B cell (primary cell): ENCODE data around the gene RBBP7. TPM values are rescaled to one million over a fixed set of nuclear protein-coding genes. Genes with fewer than 3 reads are reported as not detected.

Source experiments
- ATAC-seq: fragments of 200-7000 bp; cut with Tn5 transposase; one replicate; pipeline ENCODE4 v1.10.0; 2021; ENCODE audit warnings: low read depth, mild to moderate bottlenecking, moderate number of reproducible peaks, moderate library complexity
- CTCF ChIA-PET: fragments of 350-600 bp; sonication (Branson Sonifier 250); formaldehyde crosslinking; loops from one replicate; lab custom pipeline; 2021; ENCODE audit warnings: antibody characterized with exemption, inconsistent platforms; lab: Charles Lee
- POLR2A ChIA-PET: fragments of 350-600 bp; sonication (Branson Sonifier 250); formaldehyde crosslinking; loops from one replicate; lab custom pipeline; 2021; ENCODE audit warnings: antibody characterized with exemption; lab: Charles Lee
- DNase-seq: peaks from one replicate; pipeline ENCODE4 v3.0.0; 2013
- H2AFZ ChIP-seq: 2 replicates; pipeline ENCODE4 v1.6.1; 2012; ENCODE audit warnings: mild to moderate bottlenecking, low read depth, low read length; ENCODE audit not compliant: insufficient read depth, poor library complexity, severe bottlenecking
- H3K27ac ChIP-seq, 2 donors: 1 replicate in 1 of 2; 2 replicates in 1 of 2; pipeline ENCODE4 v1.5.1; 2012 to 2013; ENCODE audit warnings: low read length in 2 of 2, mild to moderate bottlenecking in 2 of 2, moderate library complexity in 1 of 2
- H3K27me3 ChIP-seq, 4 experiments: fragments of 200-600 bp in 1 of 4; sonication (generic) in 1 of 4; replicated peaks in 1 of 4; 1 replicate in 2 of 4; 2 replicates in 2 of 4; pipeline versions ENCODE4 v1.6.1 to v1.7.0; 2013 to 2016; ENCODE audit warnings: low read length in 3 of 4, mild to moderate bottlenecking in 2 of 4, mixed read lengths in 1 of 4, moderate library complexity in 1 of 4; ENCODE audit not compliant: insufficient read depth in 4 of 4, control insufficient read depth in 3 of 4; ENCODE audit errors: control extremely low read depth in 1 of 4
- H3K36me3 ChIP-seq, 2 experiments: replicated peaks in 1 of 2; 1 replicate in 1 of 2; 2 replicates in 1 of 2; pipeline versions ENCODE4 v1.6.1 to v1.7.1; 2013; ENCODE audit warnings: low read length in 1 of 2; ENCODE audit not compliant: insufficient read depth in 2 of 2, control insufficient read depth in 1 of 2; ENCODE audit errors: control extremely low read depth in 1 of 2, extremely low read depth in 1 of 2
- H3K4me1 ChIP-seq, 2 donors: fragments of 200-600 bp in 1 of 2; sonication (generic) in 1 of 2; 1 replicate in 1 of 2; 2 replicates in 1 of 2; pipeline versions ENCODE4 v1.5.1 to v1.6.1; 2013 to 2017; ENCODE audit warnings: low read length in 2 of 2; ENCODE audit not compliant: control insufficient read depth in 2 of 2, insufficient read depth in 2 of 2
- H3K4me2 ChIP-seq: replicated peaks from 2 replicates; pipeline ENCODE3; 2012; ENCODE audit warnings: mild to moderate bottlenecking, low read depth, low read length; ENCODE audit not compliant: poor library complexity, severe bottlenecking
- H3K4me3 ChIP-seq, 5 experiments: fragments of 200-600 bp in 1 of 5; sonication (generic) in 1 of 5; 1 replicate in 3 of 5; 2 replicates in 2 of 5; pipeline versions ENCODE4 v1.5.1 to v1.7.0; 2011 to 2016; ENCODE audit warnings: low read length in 4 of 5, mild to moderate bottlenecking in 4 of 5, low read depth in 2 of 5, control low read depth in 1 of 5, moderate library complexity in 1 of 5; ENCODE audit not compliant: insufficient read depth in 1 of 5; ENCODE audit errors: control extremely low read depth in 1 of 5, extremely low read depth in 1 of 5
- H3K79me2 ChIP-seq: fragments of 200-600 bp; sonication (generic); one replicate; pipeline ENCODE4 v1.6.0; 2016; ENCODE audit warnings: low read length; ENCODE audit not compliant: control insufficient read depth, insufficient read depth
- H3K9ac ChIP-seq: fragments of 200-600 bp; sonication (generic); 2 replicates; pipeline ENCODE4 v1.6.1; 2017; ENCODE audit warnings: mild to moderate bottlenecking, low read length, moderate library complexity
- H3K9me3 ChIP-seq, 3 donors: one replicate each; pipeline versions ENCODE4 v1.6.1 to v1.7.1; 2013; ENCODE audit warnings: low read length in 2 of 3; ENCODE audit not compliant: control insufficient read depth in 2 of 3, insufficient read depth in 1 of 3; ENCODE audit errors: control extremely low read depth in 1 of 3
- H4K20me1 ChIP-seq: 2 replicates; pipeline ENCODE4 v1.6.0; 2012; ENCODE audit warnings: mild to moderate bottlenecking, low read length; ENCODE audit not compliant: insufficient read depth, control insufficient read depth, poor library complexity, severe bottlenecking
- H3K27ac Mint-ChIP-seq: one replicate; pipeline ENCODE4 v1.8.0; 2021; ENCODE audit warnings: mixed read lengths
- H3K27me3 Mint-ChIP-seq: one replicate; pipeline ENCODE4 v1.8.0; 2021; ENCODE audit warnings: mixed read lengths
- H3K4me1 Mint-ChIP-seq: one replicate; pipeline ENCODE4 v1.8.0; 2021; ENCODE audit warnings: mixed read lengths
- H3K4me3 Mint-ChIP-seq: one replicate; pipeline ENCODE4 v1.8.0; 2021; ENCODE audit warnings: mixed read lengths
- H3K9me3 Mint-ChIP-seq: one replicate; pipeline ENCODE4 v1.8.0; 2022; ENCODE audit warnings: mixed read lengths; ENCODE audit not compliant: insufficient read depth
- EZH2 ChIP-seq: IDR thresholded peaks from 2 replicates; pipeline ENCODE4 v1.6.1; 2012; ENCODE audit warnings: borderline replicate concordance, low read depth, mild to moderate bottlenecking, moderate library complexity, low read length; ENCODE audit not compliant: insufficient read depth, poor library complexity, severe bottlenecking
- WGBS: methylation state at CpG from one replicate; pipeline ENCODE4 v1.1.5; 2013; ENCODE audit warnings: missing lambda C conversion rate; ENCODE audit not compliant: insufficient coverage; 5-methylcytosine and 5-hydroxymethylcytosine counted together
- intact Hi-C: fragments of 100-400 bp; cut with micrococcal nuclease; formaldehyde crosslinking; loops from one replicate; pipeline ENCODE4 v1.10.0; 2022
- polyA plus RNA-seq: library from polyadenylated mRNA; depleted of rRNA; stranded (reverse); fragments of >200 nt; gene quantifications from 2 replicates; pipeline ENCODE4 v1.2.3, GENCODE V29; 2012
- total RNA-seq, 2 donors: library from RNA; stranded (reverse); fragments of 120-200 nt in 1 of 2; gene quantifications; 1 replicate in 1 of 2; 2 replicates in 1 of 2; pipeline versions ENCODE4 v1.2.3 to v1.2.4, GENCODE V29; 2013 to 2022
- TF ChIP-seq, protein P1 (sequence below): fragments of 200-600 bp; IDR thresholded peaks from one replicate; pipeline ENCODE4 v1.8.0; 2022; ENCODE audit warnings: antibody characterized with exemption, mild to moderate bottlenecking

RBBP7 gene
- total and polyA plus RNA-seq, 2 donors (not counting 1 experiment from before 2014, with no cell fraction given) = 74.6 to 106 TPM

GRCh38 chrX:16869393-16870094, 618 bp downstream of the RBBP7 start:
- Histone ChIP-seq H3K27ac (peak overlapping the region; percentile 96 to 99), H3K79me2 (peaks cover 35% of the 10 kb centered on the region), H4K20me1 (peaks cover 4% of the 10 kb centered on the region), H2AFZ (peak overlapping the region; percentile 87), H3K9ac (peak overlapping the region; percentile 98), H3K9me3 (no peaks in the 10 kb centered on the region), H3K27me3 (peaks cover 0 to 3% (median 0%) of the 10 kb centered on the region in 4 experiments), H3K36me3 (no peaks in the 10 kb centered on the region), H3K4me2 (peak overlapping the region; percentile 89), H3K4me3 (peak overlapping the region; percentile 41 to 94 (median 79)), H3K4me1 (peaks cover 26 to 33% of the 10 kb centered on the region in 2 donors)
- Mint-ChIP-seq H3K27me3 (no peaks in the 10 kb centered on the region), H3K27ac (peak overlapping the region; percentile 96), H3K4me1 (peaks cover 43% of the 10 kb centered on the region), H3K4me3 (peak overlapping the region; percentile 93), H3K9me3 (no peaks in the 10 kb centered on the region)
- DNase-seq (no peak), ATAC-seq (peak; percentile 38)
- CTCF ChIA-PET = interaction anchor here (0.6 to 11.4 kb wide), 2 partner anchors 14 to 25 kb away, joined by 3 to 102 read pairs; no protein-coding TSS in a partner anchor
- 0% methylated on average over 63 of the region's 92 CpGs for WGBS
- intact Hi-C loops = loop anchor here (1.0 to 5.0 kb wide), 4 partner anchors 77 to 1017 kb away; partner anchors contain the start of genes AP1S2, REPS2 and TXLNG
- no peak for TF ChIP-seq EZH2
- TF ChIP-seq, protein P1, sequence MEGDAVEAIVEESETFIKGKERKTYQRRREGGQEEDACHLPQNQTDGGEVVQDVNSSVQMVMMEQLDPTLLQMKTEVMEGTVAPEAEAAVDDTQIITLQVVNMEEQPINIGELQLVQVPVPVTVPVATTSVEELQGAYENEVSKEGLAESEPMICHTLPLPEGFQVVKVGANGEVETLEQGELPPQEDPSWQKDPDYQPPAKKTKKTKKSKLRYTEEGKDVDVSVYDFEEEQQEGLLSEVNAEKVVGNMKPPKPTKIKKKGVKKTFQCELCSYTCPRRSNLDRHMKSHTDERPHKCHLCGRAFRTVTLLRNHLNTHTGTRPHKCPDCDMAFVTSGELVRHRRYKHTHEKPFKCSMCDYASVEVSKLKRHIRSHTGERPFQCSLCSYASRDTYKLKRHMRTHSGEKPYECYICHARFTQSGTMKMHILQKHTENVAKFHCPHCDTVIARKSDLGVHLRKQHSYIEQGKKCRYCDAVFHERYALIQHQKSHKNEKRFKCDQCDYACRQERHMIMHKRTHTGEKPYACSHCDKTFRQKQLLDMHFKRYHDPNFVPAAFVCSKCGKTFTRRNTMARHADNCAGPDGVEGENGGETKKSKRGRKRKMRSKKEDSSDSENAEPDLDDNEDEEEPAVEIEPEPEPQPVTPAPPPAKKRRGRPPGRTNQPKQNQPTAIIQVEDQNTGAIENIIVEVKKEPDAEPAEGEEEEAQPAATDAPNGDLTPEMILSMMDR = no peak
- POLR2A ChIA-PET = interaction anchor here (2.1 kb wide), 1 partner anchor 13 kb away, joined by 12 read pairs; no protein-coding TSS in a partner anchor

- H3K27ac ChIP-seq = peak overlapping the region in 1 of 2 donors; percentile 16
- peak overlapping the region; percentile 69 for H3K9ac ChIP-seq
- H3K79me2 ChIP-seq = peaks cover 41% of the 10 kb centered on the region
- Mint-ChIP-seq H3K27ac (peak overlapping the region; percentile 91), H3K27me3 (no peaks in the 10 kb centered on the region), H3K4me3 (peak overlapping the region; percentile 93), H3K4me1 (peaks cover 42% of the 10 kb centered on the region), H3K9me3 (no peaks in the 10 kb centered on the region)
- no peaks in the 10 kb centered on the region for H3K36me3 ChIP-seq
- peaks cover 0 to 3% (median 0%) of the 10 kb centered on the region in 4 experiments for H3K27me3 ChIP-seq
- H3K4me1 ChIP-seq = peaks cover 26 to 30% of the 10 kb centered on the region in 2 donors
- 0% methylated on average over 1 of the region's 7 CpGs for WGBS
- POLR2A ChIA-PET = no interaction called here
- no peaks in the 10 kb centered on the region for H3K9me3 ChIP-seq
- peak overlapping the region; percentile 41 to 94 (median 69) for H3K4me3 ChIP-seq
- CTCF ChIA-PET = interaction anchor here (11.4 kb wide), 1 partner anchor 15 kb away, joined by 102 read pairs; no protein-coding TSS in a partner anchor
- TF ChIP-seq, protein P1 = no peak
- no peak for TF ChIP-seq EZH2
- H3K4me2 ChIP-seq = peak overlapping the region; percentile 89
- H4K20me1 ChIP-seq = peaks cover 9% of the 10 kb centered on the region
- DNase-seq = no peak
- peak overlapping the region; percentile 47 for H2AFZ ChIP-seq
- intact Hi-C loops = no loop called here
- ATAC-seq = no peak
Observed at GRCh38 chrX:16868920-16869319, 1.2 kb downstream of the RBBP7 start.
